Psoas muscle (tissue), 8 donors: ENCODE measurements around the gene NPDC1. TPM values are rescaled to one million over a fixed set of nuclear protein-coding genes. Genes with fewer than 3 reads are reported as not detected.

Experiments
- ATAC-seq, 4 donors: fragments of 200-7000 bp; cut with Tn5 transposase; one replicate each; pipeline ENCODE4 v1.9.1; 2020; ENCODE audit warnings: moderate library complexity in 3 of 4, mild to moderate bottlenecking in 2 of 4
- DNase-seq, 2 donors: peaks; one replicate each; pipeline ENCODE4 v3.0.0-alpha.2; 2020
- H3K27ac ChIP-seq: fragments of 200-600 bp; one replicate; pipeline ENCODE4 v1.8.0; 2022
- H3K27me3 ChIP-seq, 3 donors: fragments of 200-600 bp in 1 of 3; one replicate each; pipeline versions ENCODE4 v1.6.1 to v1.8.0; 2013 to 2022; ENCODE audit warnings: low read length in 2 of 3, mild to moderate bottlenecking in 2 of 3, moderate library complexity in 1 of 3; ENCODE audit not compliant: insufficient read depth in 3 of 3
- H3K36me3 ChIP-seq, 2 donors: fragments of 200-600 bp in 1 of 2; one replicate each; pipeline versions ENCODE4 v1.6.1 to v1.8.0; 2013 to 2022; ENCODE audit warnings: low read depth in 1 of 2, mild to moderate bottlenecking in 1 of 2, moderate library complexity in 1 of 2; ENCODE audit not compliant: insufficient read depth in 1 of 2
- H3K4me1 ChIP-seq: fragments of 200-600 bp; one replicate; pipeline ENCODE4 v1.8.0; 2022
- H3K4me3 ChIP-seq: fragments of 200-600 bp; one replicate; pipeline ENCODE4 v1.8.0; 2022; ENCODE audit warnings: mild to moderate bottlenecking
- H3K9me3 ChIP-seq: fragments of 200-600 bp; one replicate; pipeline ENCODE4 v1.8.0; 2022
- CTCF ChIP-seq: fragments of 200-600 bp; IDR thresholded peaks from one replicate; pipeline ENCODE4 v1.8.0; 2022; ENCODE audit warnings: antibody characterized with exemption
- WGBS, 3 donors: extraction: QIAGEN DNeasy Blood & Tissue Kit; methylation state at CpG; one replicate each; pipeline versions ENCODE4 v1.1.6 to v1.1.7; 2013; 5-methylcytosine and 5-hydroxymethylcytosine counted together
- intact Hi-C, 2 donors: fragments of 100-400 bp; cut with DNase I; formaldehyde crosslinking; loops; one replicate each; pipeline versions ENCODE4 v1.11.0 to v1.14.2; 2022
- polyA plus RNA-seq, 3 donors: library from polyadenylated mRNA; stranded (reverse); fragments of 200-250 nt; gene quantifications; one replicate each; pipeline ENCODE4 v1.2.3, GENCODE V29; 2013
- total RNA-seq, 4 donors: library from RNA; stranded (reverse); fragmentation: NEBNext Ultra II Directional in 2 of 4; extraction: Animal tissue kit (Norgen Biotek cat#: 25700) in 2 of 4; gene quantifications; one replicate each; pipeline versions ENCODE4 v1.2.1 to v1.2.4, GENCODE V29; 2021 to 2023
- donor health status: healthy with polysubstance abuse.
- donor health status: DM: no; HTN: no; CAD: no; lungs with moderate emphysema.
- donor health status: Bipolar disorder and iron deficiency.
- donor health status: healthy.
- donor health status: DM: yes; HTN: yes; CAD: no.
- donor health status: DM: no; HTN: no; CAD: no.
- donor health status: DM: no; HTN: no; CAD: no.
- donor health status: DM: yes; HTN: yes; CAD: no.

The NPDC1 gene
- total and polyA plus RNA-seq, 7 donors: 14.8 to 32.1 (median 22.4) TPM

GRCh38 chr9:137086531-137087408 lies 40.8 kb upstream of the NPDC1 start, which contains the start of gene MAN1B1:
Gene MAN1B1 (plus strand): TSS chr9:137086985. CDS start chr9:137087000, 15 bp downstream.
- no peak for TF ChIP-seq CTCF
- Histone ChIP-seq H3K9me3 (no peaks in the 10 kb centered on the region), H3K27ac (peak within 1 kb of the TSS; percentile 91), H3K4me1 (peaks cover 8% of the 10 kb centered on the region), H3K36me3 (peaks cover 0 to 33% of the 10 kb centered on the region in 2 donors), H3K27me3 (no peaks in the 10 kb centered on the region), H3K4me3 (peak within 1 kb of the TSS; percentile 97)
- intact Hi-C loops: no loop called here
- ATAC-seq: peak; percentile 94 to 95 (median 95)
- DNase-seq: peak; percentile 99 to 100
- WGBS, 3 donors: 0% methylated on average over 82 to 101 of the region's 101 CpGs

- ATAC-seq (peak; percentile 3 to 45 (median 38)), DNase-seq (peak; percentile 58 to 76)
- no peak for TF ChIP-seq CTCF
- peaks cover 8% of the 10 kb centered on the region for H3K4me1 ChIP-seq
- WGBS, 3 donors: 1 to 2% (median 2%) methylated on average over 51 to 58 of the region's 58 CpGs
- intact Hi-C loops: no loop called here
- H3K9me3 ChIP-seq: no peaks in the 10 kb centered on the region
- H3K27ac ChIP-seq: peak overlapping the region; percentile 91
- H3K36me3 ChIP-seq: peaks cover 0 to 28% of the 10 kb centered on the region in 2 donors
- H3K27me3 ChIP-seq: no peaks in the 10 kb centered on the region
- H3K4me3 ChIP-seq: peak overlapping the region; percentile 97
These were observed 40.0 kb upstream of the NPDC1 start for GRCh38 chr9:137085920-137086530.

- H3K27ac ChIP-seq: no peak overlapping the region
- TF ChIP-seq CTCF: no peak
- H3K4me3 ChIP-seq: no peak overlapping the region
- H3K27me3 ChIP-seq: no peaks in the 10 kb centered on the region
- intact Hi-C loops: no loop called here
- H3K9me3 ChIP-seq: no peaks in the 10 kb centered on the region
- ATAC-seq (no peak), DNase-seq (no peak)
- H3K36me3 ChIP-seq: peaks cover 0 to 14% of the 10 kb centered on the region in 2 donors
- peaks cover 8% of the 10 kb centered on the region for H3K4me1 ChIP-seq
- WGBS, 3 donors: 73 to 84% (median 78%) methylated on average over 9 of the region's 9 CpGs
These were observed 38.5 kb upstream of the NPDC1 start for GRCh38 chr9:137084526-137084925.

GRCh38 chr9:137083394-137084004 lies 37.5 kb upstream of the NPDC1 start:
- no peak for TF ChIP-seq CTCF
- Histone ChIP-seq H3K36me3 (peaks cover 0 to 12% of the 10 kb centered on the region in 2 donors), H3K4me1 (peaks cover 8% of the 10 kb centered on the region), H3K9me3 (no peaks in the 10 kb centered on the region), H3K27ac (no peak overlapping the region), H3K4me3 (no peak overlapping the region), H3K27me3 (no peaks in the 10 kb centered on the region)
- intact Hi-C loops: no loop called here
- 61 to 65% (median 63%) methylated on average over 12 of the region's 12 CpGs for WGBS, 3 donors
- peak; percentile 75 to 79 for DNase-seq
- no peak for ATAC-seq
